T-helper 2 cell treated with Interferon-gamma antibody and Interleukin-4, amounts not matched to agents 5 μg/mL and 100 μg/mL, for 36 hours (primary cell): ENCODE measurements around the gene CCDC154.
A peak's percentile ranks its signal among the peaks of the same experiment; 100 is the strongest.

ENCODE experiments used
- DNase-seq: peaks from one replicate; pipeline ENCODE4 v3.0.0; 2021; ENCODE audit warnings: low spot score
- H3K27ac Mint-ChIP-seq: one replicate; pipeline ENCODE4 v1.8.0; 2021; ENCODE audit warnings: mild to moderate bottlenecking, mixed read lengths
- H3K27me3 Mint-ChIP-seq: one replicate; pipeline ENCODE4 v1.8.0; 2021; ENCODE audit warnings: low read depth, mixed read lengths
- H3K36me3 Mint-ChIP-seq: one replicate; pipeline ENCODE4 v1.8.0; 2021; ENCODE audit warnings: low read depth, mixed read lengths
- H3K4me1 Mint-ChIP-seq: one replicate; pipeline ENCODE4 v1.8.0; 2021; ENCODE audit warnings: low read depth, mixed read lengths
- H3K4me3 Mint-ChIP-seq: one replicate; pipeline ENCODE4 v1.8.0; 2022; ENCODE audit warnings: mild to moderate bottlenecking, moderate library complexity, mixed read lengths
- H3K9me3 Mint-ChIP-seq: one replicate; pipeline ENCODE4 v1.8.0; 2021; ENCODE audit warnings: mixed read lengths

Gene CCDC154

DNA sequence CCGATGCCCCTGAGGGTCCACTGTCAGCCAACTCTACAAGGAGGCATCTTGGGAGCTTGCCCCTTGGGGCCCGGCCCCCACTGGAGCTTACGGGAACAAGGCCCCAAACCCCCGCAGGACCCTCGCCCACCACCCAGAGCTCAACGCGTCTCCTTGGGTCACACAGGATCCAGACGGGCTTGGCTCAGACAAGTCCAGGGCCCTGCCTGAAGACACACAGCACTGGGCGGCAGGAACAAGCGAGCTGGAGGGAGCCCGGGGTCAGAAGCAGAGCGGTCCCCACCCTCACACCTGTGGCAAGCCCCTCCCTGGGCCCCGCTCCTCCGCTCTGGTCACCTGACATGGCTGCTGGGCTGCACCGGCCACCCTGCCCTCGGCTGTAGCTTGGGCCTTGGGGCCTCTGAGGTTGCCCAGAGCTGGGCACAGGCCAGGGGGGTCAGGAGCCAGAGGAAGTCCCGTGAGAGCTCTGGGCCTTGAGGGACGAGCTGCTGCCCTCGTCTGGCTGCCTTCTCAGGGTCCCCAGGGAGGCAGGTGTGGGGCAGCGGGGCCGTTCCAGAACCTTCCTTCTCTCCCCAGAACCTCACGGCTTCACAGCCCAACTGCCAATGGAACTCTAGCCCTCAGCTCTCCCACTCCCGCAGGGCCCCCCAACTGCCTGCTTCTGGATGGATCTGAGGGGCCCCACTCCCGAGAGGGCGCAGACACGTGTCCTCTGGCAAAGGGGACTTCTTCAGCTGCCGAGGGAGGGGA is at the start of gene CCDC154:
TSS of gene CCDC154 (minus strand) at position 577 of the 750 bp plus-strand sequence. CDS start at position 343, 234 bp downstream.
- no peaks in the 10 kb centered on the region for H3K27me3 Mint-ChIP-seq
- H3K36me3 Mint-ChIP-seq: no peaks in the 10 kb centered on the region
- no peaks in the 10 kb centered on the region for H3K9me3 Mint-ChIP-seq
- no peak for DNase-seq
- H3K4me1 Mint-ChIP-seq: no peaks in the 10 kb centered on the region
- H3K27ac Mint-ChIP-seq: no peak within 1 kb of the TSS
- no peak within 1 kb of the TSS for H3K4me3 Mint-ChIP-seq

GRCh38 chr16:1493746-1494094 is 49.4 kb upstream of the CCDC154 start:
- Mint-ChIP-seq H3K27me3 (no peaks in the 10 kb centered on the region), H3K36me3 (peaks cover 14% of the 10 kb centered on the region), H3K9me3 (no peaks in the 10 kb centered on the region), H3K27ac (peak overlapping the region; percentile 83), H3K4me3 (peak overlapping the region; percentile 91), H3K4me1 (peaks cover 10% of the 10 kb centered on the region)
- DNase-seq: peak; percentile 13

GRCh38 chr16:1492923-1493745 is 48.8 kb upstream of the CCDC154 start, which contains the start of gene TELO2:
Gene TELO2, plus strand, starts transcription at chr16:1493360. Its CDS starts 922 bp downstream, at chr16:1494282.
- H3K4me3 Mint-ChIP-seq: peak within 1 kb of the TSS; percentile 91
- H3K4me1 Mint-ChIP-seq: peaks cover 10% of the 10 kb centered on the region
- peak; percentile 88 for DNase-seq
- H3K36me3 Mint-ChIP-seq: peaks cover 10% of the 10 kb centered on the region
- peak within 1 kb of the TSS; percentile 99 for H3K27ac Mint-ChIP-seq
- H3K27me3 Mint-ChIP-seq: no peaks in the 10 kb centered on the region
- H3K9me3 Mint-ChIP-seq: no peaks in the 10 kb centered on the region

DNA sequence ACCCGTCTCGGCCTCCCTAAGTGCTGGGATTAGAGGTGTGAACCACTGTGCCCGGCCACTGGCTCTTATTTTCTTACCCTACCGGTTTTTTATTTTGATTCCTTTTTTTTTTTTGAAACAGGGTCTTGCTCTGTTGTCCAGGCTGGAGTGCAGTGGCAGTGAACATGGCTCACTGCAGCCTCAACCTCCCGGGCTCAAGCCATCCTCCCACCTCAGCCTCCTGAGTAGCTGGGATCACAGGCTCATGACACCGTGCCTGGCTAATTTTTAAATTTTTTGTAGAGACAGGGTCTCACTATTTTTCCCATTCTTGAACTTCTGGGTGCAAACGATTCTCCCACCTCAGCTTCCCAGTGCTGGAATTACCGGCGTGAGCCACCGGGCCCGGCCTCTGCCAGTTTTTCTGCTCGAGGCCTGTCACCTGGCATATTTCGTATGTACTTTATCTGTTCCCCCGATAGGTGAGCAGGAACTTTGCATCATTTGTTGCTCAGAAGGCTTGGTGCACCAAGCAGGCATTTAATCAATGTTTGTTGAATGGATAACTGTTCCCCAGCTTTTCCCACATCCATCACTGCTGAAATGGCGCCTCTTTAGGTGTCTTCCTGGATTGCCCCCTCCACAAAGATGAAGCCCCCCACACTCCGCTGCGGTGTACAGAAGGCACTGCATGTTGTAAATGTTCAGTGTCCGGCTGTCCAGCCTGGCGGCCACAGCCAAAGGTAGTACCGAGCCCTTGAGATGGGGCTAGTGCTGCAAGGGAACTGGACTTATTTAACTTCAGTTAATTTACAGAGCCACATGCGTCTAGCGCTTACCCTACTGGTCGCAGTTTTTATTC is 47.9 kb upstream of the CCDC154 start:
- H3K9me3 Mint-ChIP-seq: no peaks in the 10 kb centered on the region
- H3K27ac Mint-ChIP-seq: peak overlapping the region; percentile 99
- H3K4me3 Mint-ChIP-seq: peak overlapping the region; percentile 88
- H3K27me3 Mint-ChIP-seq: no peaks in the 10 kb centered on the region
- H3K36me3 Mint-ChIP-seq: peaks cover 9% of the 10 kb centered on the region
- DNase-seq: no peak
- peaks cover 10% of the 10 kb centered on the region for H3K4me1 Mint-ChIP-seq

DNA sequence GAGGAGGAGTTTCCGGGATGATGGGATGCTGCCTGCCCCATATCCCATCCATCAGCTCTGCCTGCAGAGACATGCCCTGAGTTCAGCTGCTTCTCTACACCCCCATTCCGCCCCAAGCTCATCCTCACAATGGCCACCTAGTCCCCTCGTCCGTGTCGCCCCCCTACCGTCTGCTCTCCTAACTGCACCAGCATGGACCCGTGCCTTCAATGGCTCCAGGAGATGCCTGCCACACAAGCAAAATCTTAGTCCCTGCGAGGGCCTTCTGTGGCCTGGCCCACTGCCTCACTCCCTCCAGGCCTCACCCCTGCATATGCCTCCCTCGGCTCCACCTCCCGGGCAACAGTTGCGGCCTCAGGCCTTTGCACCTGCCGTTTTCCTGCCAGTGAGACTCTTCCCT is 47.0 kb upstream of the CCDC154 start:
- peaks cover 2% of the 10 kb centered on the region for H3K36me3 Mint-ChIP-seq
- H3K4me3 Mint-ChIP-seq: no peak overlapping the region
- DNase-seq: no peak
- H3K9me3 Mint-ChIP-seq: no peaks in the 10 kb centered on the region
- no peak overlapping the region for H3K27ac Mint-ChIP-seq
- H3K4me1 Mint-ChIP-seq: peaks cover 10% of the 10 kb centered on the region
- H3K27me3 Mint-ChIP-seq: no peaks in the 10 kb centered on the region

DNA sequence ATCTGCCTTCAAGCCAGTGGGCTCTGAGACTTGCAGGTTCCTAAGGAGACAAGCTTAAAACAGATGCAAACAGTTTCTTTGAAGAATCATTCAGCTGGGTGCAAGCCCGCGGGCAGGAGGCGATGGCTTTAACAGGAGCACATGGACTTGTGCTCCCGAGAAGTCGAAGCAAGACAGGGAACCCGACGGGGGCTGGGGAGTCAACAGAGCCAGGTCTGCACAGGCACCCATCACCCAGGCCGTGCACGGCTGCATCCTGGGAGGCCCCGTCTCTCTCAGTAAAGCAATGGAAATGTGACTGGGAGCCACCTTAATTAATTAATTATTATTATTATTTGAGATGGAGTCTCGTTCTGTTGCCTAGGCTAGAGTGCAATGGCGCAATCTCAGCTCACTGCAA is 44.7 kb upstream of the CCDC154 start:
- Mint-ChIP-seq H3K4me3 (no peak overlapping the region), H3K36me3 (peaks cover 1% of the 10 kb centered on the region), H3K27me3 (no peaks in the 10 kb centered on the region), H3K4me1 (peaks cover 10% of the 10 kb centered on the region), H3K27ac (no peak overlapping the region), H3K9me3 (no peaks in the 10 kb centered on the region)
- no peak for DNase-seq

DNA sequence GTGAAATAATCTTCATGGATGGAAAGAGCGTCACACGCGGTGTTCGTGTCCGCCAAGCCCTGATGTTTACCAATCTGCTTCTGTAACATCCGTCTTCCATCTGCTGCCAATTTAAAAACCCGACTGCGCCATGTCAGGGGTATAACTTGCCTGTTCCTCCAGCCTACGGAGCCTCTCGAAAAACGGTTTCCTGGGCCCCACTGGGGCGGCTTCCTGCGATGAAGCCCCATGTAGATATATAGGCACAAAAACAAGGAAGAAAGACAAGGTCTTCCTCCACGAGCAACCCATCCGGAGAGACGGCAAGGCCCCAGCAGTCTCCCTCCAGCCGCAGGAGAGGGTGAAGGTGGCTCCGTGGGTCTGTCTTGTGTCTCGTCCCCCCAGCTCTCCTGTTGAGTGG is 44.3 kb upstream of the CCDC154 start, which contains the start of gene PTX4:
TSS of gene PTX4 (minus strand) at position 326 of the 400 bp plus-strand sequence. CDS start at position 291, 35 bp downstream.
- no peak for DNase-seq
- no peak within 1 kb of the TSS for H3K27ac Mint-ChIP-seq

DNA sequence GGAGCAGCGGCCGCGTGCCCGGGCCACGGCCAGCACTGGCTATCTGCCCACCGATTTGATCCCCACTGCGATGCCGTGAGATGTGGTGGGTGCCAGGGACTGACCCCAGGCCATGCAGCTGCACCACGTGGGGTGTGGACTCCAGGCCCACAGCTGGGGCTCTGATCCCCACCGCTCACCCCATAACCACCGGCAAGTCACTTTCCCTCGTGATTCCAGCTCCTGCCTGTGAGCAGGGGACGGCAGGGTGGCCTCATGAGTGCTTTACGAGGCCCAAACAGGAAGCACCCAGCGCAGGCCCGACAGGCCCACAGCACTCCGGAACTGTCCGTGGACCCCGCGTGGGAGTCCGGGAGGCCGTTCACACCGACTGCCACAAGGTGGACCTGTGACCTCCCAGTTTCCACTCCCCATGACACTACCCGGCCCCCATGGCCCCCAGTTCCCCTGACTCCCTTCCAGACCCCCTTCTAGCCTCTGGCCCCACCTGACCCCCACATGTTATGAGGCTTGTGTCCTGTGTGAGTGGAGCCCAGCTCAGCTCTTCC is 43.8 kb upstream of the CCDC154 start:
- no peaks in the 10 kb centered on the region for H3K36me3 Mint-ChIP-seq
- no peak for DNase-seq
- no peaks in the 10 kb centered on the region for H3K9me3 Mint-ChIP-seq
- H3K4me1 Mint-ChIP-seq: peaks cover 9% of the 10 kb centered on the region
- no peak overlapping the region for H3K27ac Mint-ChIP-seq
- no peaks in the 10 kb centered on the region for H3K27me3 Mint-ChIP-seq
- no peak overlapping the region for H3K4me3 Mint-ChIP-seq

More for the DNA sequence above, 44.3 kb upstream of the CCDC154 start, which contains the start of gene PTX4:
- no peak within 1 kb of the TSS for H3K4me3 Mint-ChIP-seq
- no peaks in the 10 kb centered on the region for H3K27me3 Mint-ChIP-seq
- peaks cover 9% of the 10 kb centered on the region for H3K4me1 Mint-ChIP-seq
- H3K9me3 Mint-ChIP-seq: no peaks in the 10 kb centered on the region
- no peaks in the 10 kb centered on the region for H3K36me3 Mint-ChIP-seq

- no peaks in the 10 kb centered on the region for H3K9me3 Mint-ChIP-seq
- H3K27me3 Mint-ChIP-seq: no peaks in the 10 kb centered on the region
- H3K4me3 Mint-ChIP-seq: no peak overlapping the region
- no peak overlapping the region for H3K27ac Mint-ChIP-seq
- no peak for DNase-seq
- H3K4me1 Mint-ChIP-seq: peaks cover 3% of the 10 kb centered on the region
- no peaks in the 10 kb centered on the region for H3K36me3 Mint-ChIP-seq
Measured at GRCh38 chr16:1487395-1488053, 43.2 kb upstream of the CCDC154 start.

- Mint-ChIP-seq H3K9me3 (no peaks in the 10 kb centered on the region), H3K27ac (no peak overlapping the region), H3K4me1 (no peaks in the 10 kb centered on the region), H3K27me3 (no peaks in the 10 kb centered on the region), H3K4me3 (no peak overlapping the region), H3K36me3 (no peaks in the 10 kb centered on the region)
- no peak for DNase-seq
Measured at GRCh38 chr16:1486551-1487390, 42.4 kb upstream of the CCDC154 start.

DNA sequence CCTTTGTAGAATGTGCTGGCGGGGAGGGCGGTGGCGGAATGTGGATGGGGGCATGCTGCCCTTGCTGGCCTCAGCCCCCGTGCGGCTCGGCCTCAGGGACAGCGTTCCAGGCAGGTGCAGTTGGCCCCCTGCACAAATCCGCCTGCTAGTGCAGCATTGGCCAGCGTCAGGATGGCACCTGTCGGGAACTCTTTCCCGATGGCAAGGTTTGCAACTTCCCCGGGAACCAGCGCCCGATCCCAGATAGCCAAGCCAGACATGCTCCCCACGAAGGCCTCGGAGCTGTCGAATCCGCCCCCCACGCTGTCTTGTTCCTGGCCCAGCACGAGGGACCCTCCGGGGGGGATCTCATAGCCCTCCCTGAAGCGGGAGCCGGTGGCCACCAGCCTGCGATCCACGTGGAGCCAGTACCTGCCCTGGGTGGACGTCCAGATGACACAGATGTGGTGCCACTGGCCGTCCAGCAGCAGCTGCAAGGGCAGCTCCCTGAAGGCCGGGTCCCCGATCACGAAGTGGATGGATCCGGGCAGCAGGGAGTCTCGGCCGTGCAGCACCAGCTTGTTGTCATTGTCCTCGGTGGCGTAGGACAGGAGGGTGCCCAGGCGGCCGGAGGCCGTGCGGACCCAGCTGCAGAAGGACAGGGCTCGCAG is 41.6 kb upstream of the CCDC154 start:
- Mint-ChIP-seq H3K27me3 (no peaks in the 10 kb centered on the region), H3K36me3 (no peaks in the 10 kb centered on the region), H3K27ac (no peak overlapping the region), H3K4me3 (no peak overlapping the region), H3K4me1 (no peaks in the 10 kb centered on the region), H3K9me3 (no peaks in the 10 kb centered on the region)
- no peak for DNase-seq
